Stimulated activated CD8-positive, alpha-beta memory T cell treated with anti-CD3 and anti-CD28 coated beads, Interleukin-12 subunit alpha, Interleukin-12 subunit beta, amount 100 ng/mL, for 24 hours (primary cell): ENCODE measurements around the gene NAGLU.

Source experiments
- DNase-seq: peaks from one replicate; pipeline ENCODE4 v3.0.0-alpha.2; 2020; ENCODE audit errors: extremely low read depth

Gene NAGLU

DNA sequence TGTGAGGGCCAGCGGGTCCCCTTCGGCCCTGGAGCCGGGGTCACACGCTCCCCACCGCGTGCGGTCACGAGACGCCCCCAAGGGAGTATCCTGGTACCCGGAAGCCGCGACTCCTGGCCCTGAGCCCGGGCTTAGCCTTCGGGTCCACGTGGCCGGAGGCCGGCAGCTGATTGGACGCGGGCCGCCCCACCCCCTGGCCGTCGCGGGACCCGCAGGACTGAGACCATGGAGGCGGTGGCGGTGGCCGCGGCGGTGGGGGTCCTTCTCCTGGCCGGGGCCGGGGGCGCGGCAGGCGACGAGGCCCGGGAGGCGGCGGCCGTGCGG, at the start of gene NAGLU:
Gene NAGLU (plus strand): TSS at position 194 of the 324 bp plus-strand sequence. CDS start 32 bp downstream, at position 226.
- DNase-seq, result peak; percentile 67

DNA sequence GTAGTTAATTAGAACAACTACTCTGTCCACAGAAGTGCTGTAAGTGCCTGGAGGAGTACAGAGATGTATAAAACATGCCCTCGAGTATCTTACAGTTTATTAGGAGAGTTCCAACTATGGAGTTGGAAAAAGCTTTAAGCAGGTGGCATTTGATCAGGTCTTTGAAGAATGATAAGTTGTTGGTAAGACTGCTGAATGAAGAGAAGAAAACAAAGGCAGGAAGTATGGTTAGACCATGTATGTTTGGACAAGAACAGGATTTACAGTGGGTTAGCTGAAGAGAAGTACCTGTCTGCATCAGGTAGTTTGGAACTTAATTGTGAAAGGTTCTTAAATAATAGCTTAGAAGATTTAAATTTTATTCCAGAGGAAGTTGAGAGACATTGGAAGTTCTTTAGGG, 48.0 kb upstream of the NAGLU start:
- DNase-seq, result no peak

DNA sequence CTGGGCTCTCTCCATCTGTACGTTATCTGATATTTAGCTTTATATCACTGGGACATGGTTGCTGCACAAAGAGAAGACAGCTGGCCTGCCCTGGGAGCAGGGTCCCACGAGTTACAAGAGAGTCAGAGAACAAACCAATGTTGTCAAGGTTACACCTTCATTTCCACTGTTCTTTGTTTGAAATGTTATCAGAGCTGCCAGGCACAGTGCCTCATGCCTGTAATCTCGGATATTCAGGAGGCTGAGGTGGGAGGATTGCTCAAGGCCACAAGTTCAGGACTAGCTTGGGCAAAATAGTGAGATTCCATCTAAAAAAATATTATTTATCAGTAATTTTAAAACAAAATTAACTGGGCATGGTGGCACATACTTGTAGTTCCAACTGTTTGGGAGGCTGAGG, 42.7 kb upstream of the NAGLU start:
- DNase-seq, result no peak

DNA sequence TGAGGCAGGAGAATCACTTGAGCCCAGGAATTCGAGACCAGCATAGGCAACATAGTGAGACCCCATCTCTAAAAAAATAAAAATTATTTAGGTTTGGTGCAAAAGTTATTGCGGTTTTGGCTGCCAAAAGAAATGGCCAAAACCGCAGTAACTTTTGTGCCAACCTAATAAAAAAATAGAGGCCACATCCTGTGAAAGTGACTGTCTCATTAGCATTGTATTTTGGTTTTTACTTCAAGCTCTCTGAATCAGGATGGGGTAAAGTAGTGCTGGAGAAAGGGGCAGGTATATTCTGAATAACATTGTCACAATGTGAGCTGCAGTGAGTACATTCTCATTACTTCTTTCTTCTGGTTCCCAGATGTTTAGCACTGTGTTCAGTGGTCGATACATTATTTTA, 41.4 kb upstream of the NAGLU start:
- no peak for DNase-seq

DNA sequence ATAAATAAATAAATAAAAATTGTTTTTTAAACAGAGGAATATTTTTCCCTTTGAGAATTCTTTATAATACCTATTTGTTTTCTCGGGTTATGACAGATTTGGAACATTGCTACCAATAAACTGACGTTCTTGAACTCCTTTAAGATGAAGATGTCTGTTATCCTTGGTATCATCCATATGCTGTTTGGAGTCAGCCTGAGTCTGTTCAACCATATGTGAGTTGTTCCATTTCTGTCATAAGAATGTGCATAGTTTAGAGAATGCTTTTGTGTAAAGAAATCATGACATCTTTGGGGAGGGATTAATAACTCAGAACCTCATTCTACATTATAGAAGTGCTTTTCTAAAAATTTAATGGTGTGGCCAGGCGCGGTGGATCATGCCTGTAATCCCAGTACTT, 37.2 kb upstream of the NAGLU start:
- no peak for DNase-seq

DNA sequence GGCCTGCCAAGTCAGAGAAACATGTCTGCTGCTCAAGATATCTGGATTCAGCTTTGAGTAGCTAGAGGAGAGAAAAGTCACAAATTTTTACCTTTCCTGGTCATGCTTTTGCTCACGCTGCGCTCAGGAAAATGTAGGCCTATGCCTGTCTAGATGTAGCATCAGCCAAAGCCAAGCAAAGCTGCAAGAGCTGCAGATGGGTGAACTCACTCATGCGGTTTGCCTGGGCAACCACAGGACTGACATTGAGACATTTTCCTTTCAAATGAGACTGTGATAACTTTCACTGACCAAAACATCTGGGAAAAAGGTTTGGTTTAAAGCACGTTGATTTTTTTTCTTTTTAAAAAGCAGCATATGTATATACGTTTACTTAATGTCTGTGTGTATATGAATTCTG, 34.0 kb upstream of the NAGLU start:
- DNase-seq, result no peak

DNA sequence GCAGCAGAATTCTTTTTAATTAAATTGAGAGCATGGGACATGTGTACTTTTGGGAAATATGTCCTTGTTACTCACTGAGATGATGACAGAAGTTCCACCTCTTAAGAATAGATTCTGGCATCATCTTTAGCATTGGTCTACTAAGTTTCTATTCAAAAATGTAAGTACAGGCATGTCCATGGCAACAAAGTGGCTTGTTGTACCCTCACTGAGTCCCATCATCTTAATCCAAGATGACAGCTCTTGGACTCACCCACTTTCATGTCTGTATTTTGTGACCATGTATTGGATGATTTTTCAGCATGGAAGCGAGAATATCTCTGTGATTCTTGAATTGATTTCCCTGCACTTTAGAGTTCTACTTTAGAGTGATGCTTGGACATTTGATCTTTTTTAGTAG, 33.1 kb upstream of the NAGLU start:
- DNase-seq, result no peak

DNA sequence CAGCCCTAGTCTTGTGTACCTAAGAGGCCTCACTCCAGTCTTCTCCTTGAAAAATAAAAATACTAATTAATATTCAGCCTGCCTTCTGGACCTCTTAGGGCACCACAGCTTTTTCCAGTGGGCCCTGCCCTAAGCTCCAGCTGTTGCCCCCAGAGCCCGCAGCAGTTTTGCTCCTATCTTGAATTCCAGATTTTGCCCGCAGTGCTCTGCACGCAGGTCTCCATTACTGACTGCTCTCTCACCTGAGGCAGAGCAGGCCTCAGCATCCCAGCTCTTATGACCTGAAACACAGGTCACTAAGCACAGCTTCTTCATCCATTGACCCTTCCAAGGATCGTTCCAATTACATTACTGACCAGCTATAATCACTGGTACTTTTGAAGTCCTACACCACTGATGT, 28.4 kb upstream of the NAGLU start:
- no peak for DNase-seq

DNA sequence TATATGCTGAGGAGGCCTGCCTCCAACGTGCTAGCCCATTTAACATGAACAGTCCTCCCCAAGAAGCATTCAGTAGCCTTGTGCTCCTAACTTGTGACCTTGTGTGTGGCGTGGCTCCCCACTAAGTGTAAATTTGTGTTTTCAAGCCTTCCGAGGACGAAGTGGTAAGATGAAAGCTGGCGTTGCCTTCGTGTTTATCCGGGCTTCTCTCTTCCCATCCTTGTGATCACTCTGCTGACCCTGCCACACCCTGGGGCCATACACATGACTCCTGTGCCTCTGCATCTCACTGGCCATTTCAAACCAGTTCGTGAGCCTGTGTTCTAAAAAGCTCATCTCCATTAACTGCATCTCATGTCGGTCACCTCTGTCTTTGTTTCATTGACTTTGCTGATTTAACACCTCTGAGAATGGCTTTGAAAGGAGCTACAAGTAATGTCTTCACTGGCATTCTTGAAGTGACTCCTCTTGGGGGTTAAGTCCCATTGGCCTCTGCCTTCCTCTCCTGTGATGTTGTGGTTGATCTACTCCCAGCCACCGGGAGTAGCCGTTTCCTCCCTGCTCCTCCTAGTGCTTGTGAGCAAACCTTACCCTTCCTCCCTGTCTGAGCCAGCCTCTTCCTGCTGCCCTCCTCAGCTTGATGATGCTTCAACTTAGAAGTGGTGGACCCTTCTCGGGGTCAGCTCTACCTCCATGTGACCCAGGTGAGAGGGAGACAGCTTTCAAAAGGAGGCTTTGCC, 27.4 kb upstream of the NAGLU start:
- DNase-seq, result no peak

DNA sequence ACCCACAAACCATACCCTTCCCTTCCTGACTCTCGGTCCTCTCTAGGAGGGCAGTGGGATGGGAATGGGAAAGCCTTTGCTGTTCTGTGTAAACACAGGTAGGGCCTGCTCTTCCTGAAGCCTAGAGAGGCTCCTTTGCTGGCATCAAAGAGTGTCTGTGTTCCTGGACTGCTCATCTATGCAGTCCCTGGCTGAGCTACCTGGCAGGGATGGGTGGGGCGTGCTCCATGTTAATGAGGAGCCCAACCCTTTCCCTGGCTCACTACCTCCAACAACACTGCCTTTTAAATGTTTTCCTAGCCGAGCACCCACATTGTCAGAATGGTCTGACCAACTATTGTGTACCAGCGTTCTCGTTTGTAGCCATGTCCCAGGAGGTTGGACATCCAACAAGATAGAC, 26.6 kb upstream of the NAGLU start:
- DNase-seq, result no peak

DNA sequence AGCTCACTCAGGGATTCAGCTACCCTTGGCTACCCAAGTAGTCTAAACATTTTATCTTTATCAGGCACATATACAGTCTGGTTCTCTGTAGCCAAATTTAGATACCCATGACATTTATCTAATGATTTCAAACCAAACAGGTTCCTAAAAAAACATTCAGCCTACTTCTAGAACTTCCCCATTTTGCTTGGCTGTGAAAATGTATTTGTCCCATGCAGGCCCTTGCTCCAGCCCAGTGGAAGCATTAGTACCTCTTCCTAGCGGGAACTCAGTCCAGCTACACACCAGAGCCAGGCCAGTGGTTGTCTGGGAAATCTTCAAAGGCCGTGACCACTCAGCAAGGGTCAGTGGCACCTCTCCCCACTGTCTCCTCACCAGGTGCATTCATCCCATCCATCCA, 26.2 kb upstream of the NAGLU start:
- no peak for DNase-seq

DNA sequence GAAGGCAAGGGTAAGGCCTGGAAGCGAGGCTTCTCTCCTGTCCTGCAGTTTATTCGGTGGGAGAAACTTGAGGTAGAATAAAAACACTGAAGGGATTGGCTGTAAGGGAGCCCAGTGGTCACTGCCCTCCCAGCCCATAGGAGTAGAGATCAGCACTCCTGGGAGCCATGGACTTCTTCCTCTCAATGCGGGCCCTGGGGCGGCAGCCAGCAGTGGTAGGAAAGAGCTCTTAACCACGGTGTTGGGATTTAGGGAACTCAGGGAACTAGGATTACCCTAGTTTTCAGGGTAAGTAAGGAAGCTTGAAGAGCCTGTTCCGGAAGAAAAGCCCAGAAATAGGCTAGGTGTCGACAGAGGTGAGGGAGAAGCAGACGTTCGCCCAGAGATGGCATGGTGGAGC, 23.8 kb upstream of the NAGLU start:
- DNase-seq, result no peak

DNA sequence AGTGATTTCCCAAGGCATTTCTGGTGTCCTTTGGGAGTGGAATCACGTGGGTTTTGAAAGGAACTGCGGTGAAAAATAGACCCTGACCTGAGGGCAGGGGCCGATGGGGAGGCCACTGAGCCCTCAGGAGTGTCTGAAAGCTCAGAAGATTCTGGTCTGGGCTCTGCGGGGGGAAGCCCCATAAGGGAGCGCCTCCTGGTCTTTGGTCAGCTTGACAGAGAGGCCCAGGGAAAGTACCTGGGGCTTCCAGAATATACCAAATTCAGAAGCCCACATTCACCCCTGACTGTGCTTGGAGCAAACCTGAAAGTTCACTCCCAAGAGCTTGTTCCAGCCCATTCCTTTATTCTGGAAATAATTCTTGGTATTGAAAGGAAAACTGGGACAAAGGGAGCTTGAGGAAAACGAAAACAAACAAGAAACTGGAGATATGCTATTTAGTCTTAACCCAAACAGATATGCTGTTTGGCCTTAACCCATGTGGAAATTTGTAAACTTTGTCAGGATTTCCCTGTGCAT, 23.2 kb upstream of the NAGLU start:
- DNase-seq, result no peak

DNA sequence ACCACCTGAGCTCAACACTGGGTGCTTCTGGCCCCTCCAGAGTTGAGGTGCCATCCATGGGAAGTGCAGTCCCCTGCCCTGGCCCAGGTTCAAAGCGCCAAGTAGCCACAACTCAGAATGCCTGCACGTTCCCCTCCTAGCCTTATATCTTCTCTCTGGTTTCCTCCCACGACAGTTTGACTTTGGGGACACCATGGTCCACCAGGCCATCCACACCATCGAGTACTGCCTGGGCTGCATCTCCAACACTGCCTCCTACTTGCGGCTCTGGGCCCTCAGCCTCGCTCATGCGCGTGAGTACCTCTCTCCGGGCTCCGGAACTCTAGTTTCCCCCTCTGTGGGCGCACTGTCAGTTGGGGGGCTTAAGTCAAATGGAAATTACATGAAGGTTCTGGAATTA, 22.4 kb upstream of the NAGLU start:
- DNase-seq, result no peak

DNA sequence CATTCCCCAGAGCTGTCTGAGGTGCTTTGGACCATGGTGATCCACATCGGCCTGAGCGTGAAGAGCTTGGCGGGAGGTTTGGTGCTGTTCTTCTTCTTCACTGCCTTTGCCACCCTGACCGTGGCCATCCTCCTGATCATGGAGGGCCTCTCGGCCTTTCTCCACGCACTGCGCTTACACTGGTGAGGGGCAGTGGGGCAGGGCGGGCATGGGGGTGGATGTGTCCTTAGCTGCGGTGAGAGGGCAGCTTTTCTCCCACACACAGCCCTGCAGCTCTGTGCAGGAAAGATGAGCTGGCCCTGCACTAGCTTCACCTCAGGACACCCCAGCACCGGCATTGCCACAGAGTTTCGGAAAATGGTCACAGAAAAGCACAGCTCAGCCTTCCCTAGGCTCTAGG, 21.8 kb upstream of the NAGLU start:
- no peak for DNase-seq

DNA sequence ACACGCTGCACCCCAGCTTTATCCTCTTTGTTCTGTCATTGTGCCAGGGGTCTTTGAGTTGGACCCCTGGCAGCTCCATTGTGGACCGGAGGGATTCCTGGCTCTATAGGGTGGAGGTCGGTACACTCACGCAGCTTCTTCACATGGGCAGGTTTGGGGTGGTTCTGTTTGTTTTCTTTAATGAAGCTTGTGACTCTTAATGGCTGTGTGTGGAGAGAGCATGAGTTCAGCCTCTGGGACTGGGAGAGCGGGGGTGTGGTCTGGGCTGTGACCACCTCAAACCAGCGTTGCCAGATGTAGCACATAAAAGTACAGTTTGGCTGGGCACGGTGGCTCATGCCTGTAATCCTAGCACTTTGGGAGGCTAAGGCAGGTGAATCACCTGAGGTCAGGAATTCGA, 21.2 kb upstream of the NAGLU start:
- DNase-seq, result no peak

DNA sequence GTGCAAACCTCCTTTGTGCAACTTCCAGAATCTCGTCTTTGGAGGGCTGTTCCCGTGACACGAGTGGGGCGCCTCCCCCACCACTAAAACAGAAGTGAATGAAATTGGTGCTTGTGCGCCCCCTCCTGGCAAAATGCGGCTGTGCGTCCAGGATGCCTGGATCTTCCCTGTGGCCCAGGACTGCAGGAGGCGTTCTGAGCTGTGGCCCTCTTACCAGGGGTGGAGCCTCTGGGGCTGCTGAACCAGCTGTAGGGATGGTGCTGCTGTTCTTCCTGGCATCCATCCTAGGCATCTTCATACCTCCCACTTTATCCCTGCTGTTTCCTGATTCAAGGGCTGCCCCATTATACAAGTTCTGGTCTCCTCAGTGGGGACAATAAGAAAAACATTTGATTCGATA, 18.5 kb upstream of the NAGLU start:
- DNase-seq, result no peak

DNA sequence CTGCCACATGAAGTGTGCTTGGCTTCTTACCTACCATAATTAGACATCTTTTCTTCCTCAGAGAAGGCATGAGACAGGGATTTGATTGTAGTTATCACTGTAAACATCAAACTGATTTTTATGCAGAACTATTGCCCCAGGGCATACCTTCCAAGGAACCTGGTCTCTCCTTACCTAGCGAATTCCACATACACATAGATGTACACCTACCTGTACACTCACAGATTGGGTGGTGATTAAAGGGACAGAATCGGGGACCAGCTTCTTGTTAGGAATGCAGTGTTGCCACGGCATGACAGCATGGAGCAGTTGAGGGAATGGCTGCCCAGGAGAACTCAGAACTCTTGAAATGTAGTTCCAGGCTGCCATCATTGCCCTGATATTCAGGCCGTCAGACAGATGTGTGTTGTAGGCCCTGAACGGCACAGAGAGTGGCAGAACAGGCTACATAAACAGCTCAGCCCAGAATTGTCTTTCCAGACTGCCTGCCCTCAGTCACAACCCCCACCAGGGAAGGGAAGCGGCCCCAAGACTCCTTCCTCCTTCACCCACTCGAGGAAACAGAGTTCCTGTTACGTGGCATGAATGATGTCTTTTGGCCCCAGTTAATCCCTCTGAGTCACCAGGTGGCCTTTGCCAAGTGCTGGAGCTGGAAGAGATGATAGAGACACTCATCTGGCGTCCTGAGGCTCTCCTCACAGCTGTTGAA, 17.8 kb upstream of the NAGLU start:
- DNase-seq, result no peak

DNA sequence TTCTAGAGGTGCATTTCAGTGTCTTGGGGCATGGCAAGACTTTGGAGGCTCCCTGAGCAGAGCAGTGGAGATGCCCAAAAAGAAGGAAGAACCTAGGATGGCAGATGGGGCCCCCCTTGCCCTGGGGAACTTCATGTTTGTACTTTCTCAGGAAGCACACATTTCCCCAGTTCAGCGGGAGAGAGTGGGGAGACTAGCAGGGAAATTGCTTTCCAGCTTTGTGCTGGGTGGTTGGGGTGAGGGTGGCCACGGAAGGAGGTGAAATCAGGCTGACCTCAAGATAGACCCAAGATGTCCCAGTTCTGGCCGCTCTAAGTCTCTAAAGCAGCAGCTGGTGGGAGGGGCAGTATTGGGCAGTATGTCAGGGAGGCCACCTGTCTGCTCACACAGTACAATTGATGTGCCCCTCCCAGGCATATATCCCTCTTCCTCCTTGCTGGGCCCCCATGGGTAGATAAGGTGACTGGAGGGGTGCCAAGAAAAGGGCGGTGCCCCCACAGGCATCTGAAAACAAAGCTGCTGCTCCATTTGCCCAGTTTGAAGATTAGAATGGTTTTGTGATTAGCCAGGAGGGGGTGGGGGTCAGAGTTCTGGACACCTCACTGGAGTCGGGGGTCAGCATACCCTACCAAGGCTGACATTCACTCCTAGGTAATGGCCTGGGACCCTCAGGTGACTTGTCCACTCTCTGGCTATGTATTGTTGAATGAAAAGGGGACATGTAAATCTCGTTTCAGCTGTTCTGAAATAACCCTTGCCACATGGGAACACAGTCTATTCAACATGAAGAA, 17.1 kb upstream of the NAGLU start:
- DNase-seq, result no peak

DNA sequence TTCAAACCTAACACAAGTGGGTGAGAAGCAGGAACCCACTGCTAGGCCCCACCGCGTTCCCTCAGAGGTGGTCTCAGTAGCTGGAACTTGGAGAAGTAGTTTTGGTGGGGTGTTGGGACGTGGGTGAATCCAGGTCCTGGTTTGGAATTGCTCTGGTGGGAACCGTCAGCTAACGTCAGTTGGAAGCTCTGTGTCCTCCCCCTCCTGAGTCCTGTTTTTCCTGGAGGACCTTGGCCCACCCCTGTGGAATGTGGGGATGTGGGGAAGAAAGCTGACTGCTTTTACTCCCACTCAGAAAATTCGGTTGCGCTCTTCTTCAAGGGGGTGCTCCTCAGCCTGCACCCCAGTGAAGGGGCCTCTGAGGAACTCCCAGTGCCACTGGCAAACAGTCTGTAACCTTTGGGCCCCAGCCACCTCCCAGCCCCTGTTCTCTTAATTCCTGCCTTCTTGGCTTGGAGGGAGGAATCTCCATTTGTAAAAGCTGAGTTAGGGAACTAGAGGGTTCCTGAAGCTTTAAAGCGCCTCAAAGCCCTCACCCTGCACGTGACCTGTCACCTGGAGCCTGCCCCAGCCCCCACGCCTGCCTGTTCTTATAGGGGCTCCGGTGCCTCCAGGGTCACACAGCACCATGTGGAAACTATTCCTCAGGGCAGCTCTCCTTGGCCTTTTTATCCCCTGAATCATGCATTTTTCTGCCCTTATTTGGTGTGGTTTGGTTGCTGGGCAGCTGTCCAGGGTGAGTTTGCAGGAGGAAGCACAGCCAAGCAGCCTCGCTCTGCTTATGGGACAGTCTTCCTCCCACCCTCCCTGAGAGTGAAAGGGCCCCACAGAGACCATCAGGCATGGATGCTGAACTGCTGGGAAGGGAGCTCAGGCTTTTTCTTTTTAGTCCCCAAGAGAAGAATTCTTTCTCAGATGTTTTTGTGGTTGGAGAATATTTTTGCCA, 16.2 kb upstream of the NAGLU start:
- DNase-seq, result no peak

DNA sequence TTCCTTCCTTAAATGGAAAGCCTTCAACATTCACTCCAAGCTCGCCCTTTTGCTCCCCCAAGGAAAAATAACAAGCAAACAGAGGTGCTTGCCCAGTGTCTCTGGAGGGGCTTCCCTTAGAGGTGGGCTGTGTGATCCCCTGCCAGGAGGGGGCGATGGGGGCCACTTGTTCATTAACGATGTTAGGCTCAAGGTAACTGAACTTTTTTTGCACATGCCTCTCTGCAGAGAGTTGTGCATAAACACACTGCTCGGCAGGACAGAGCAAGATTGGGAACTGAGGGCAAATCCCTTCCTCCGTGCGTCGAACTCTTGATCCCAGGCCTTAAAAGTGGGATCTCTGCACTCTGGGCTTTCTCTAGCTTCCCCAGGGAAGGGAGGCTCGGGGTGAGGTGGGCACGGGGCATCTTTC, 15.5 kb upstream of the NAGLU start:
- DNase-seq, result no peak

DNA sequence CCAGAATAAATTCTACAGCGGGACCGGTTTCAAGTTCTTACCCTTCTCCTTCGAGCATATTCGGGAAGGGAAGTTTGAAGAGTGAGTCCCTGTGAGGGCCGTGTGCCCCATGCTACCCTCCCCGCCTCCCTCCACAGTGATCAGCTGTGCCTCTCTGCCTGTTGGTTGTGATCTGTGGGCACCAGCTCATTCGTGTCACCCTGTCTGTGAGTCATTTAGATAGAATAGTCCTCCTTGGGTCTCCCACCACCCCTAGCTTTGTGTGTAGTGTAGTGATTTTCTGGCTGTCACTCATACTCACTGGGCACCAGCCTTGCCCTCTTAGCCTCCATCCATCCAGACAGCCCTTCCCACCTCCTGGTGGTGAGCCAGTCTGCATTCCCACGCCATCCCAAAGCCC, 15.0 kb upstream of the NAGLU start:
- DNase-seq, result no peak
